GM21390 (cell line): ENCODE measurements around the gene CHKA.

ENCODE experiments used
- ATAC-seq: cut with Tn5 transposase; IDR thresholded peaks from one replicate; pipeline ENCODE4 v1.9.1; 2021; ENCODE audit not compliant: unreplicated experiment

CHKA gene

DNA sequence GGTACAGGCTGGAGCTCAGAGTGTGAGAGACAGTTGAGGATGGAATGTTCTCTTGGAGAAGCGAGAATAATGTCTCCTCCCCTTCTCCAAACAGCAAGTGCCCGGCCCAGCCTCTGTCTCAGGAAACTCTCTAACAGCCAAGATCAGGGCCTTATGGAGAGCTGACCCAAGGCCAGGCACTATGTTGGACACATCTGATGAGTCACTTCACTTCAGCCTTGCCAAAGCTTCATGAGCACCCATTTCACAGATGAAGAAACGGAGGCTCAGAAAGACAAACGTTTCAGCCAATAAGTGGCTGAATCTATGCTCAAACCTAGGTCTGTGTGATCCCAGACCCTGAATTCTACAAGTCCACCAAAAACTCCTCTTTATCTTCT is 22.1 kb upstream of the CHKA start:
- ATAC-seq: no peak

DNA sequence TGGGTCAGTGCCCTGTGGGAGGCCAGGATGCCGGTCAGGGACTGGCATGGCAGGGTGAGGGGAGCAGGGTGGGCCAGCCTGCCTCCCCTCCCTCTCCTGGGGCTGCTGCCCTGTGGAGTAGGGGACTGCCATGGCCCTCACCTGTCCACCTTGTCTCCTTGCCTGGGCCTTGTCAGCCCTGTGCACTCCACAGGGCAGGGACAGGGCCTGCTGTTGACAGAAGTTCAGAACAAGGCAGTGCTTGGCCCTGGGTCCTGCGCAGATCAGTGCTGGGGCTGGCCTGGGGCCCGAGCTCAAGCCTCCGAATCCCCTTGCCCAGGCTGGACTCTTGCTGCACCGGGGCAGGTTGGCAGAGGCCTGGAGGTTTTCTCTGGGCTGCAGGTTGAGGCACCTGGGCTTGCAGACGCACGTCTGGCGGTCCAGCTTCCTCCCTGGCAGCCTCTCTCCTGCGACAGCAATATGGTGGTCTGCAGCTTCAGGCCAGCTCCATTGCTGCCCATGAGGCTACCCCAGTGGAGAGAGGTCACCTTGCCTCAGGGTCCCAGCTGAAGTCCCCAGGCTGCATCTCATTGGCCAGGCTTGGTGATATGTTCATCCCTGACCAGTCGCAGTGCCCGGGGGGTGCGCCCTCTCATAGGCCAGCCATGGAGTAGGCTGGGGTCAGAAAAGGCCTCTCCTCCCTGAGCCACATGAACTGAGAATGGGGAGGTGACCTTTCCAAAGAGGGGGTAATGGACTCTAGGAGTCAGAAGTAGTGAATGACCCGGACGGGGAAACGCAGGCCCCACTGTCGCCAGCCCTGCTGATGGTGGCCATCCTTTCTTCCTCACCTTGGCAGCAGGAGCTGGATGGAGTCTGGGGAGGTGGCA is 21.5 kb upstream of the CHKA start:
- ATAC-seq: no peak

DNA sequence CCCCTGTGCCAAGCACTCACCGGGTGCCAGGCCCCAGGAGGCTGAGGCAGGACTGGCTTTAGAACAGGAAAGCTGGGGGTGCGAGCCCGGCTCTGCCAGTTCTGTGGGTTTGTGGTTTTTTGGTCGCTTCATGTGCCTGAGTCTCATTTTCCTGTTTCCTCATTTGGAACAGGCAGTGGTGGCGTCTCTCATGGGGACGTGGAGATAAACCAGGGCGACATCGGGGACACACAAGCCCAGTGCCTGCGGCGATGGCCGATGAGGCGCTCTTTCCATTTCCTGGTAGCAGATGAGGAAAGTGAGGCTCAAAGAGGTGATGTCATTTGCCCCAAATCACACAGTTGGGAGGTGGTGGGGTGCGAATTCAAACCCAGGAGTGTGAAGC is 20.8 kb upstream of the CHKA start:
- ATAC-seq: no peak

DNA sequence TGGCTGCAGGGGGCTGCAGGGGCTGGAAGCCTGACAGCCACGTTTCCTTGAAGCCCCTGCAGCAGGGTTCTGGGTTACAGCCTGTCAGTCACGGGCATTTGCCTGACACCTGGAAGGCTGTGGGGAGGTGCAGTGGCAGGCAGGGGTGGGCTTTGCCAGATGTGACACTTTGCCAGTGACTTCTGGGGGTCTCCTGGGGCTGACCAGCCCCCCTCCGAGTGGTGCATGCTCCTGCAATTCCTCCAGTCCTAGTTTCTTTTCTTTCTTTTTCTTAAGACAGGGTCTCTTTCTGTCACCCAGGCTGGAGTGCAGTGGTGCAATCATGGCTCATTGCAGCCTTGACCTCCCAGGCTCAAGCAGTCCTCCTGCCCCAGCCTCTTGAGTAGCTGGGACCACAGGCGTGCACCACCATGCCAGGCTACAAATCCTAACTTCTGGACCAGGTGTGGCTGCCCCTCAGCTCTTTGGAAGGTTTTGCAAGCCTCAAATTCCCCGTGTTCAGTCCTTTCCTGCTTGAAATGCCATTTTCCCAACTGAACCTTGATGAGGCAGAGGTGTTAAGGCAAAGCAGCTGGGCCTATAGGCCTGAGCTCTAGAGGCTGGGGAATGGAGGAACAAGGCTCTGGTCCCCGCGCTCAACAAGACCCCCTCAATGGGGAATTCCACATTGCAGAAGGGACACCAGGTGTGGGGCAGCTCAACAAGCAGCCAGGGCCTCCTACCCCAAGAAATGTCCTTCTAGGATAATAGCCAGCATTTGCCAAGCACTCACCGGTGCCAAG is 20.2 kb upstream of the CHKA start:
- no peak for ATAC-seq

DNA sequence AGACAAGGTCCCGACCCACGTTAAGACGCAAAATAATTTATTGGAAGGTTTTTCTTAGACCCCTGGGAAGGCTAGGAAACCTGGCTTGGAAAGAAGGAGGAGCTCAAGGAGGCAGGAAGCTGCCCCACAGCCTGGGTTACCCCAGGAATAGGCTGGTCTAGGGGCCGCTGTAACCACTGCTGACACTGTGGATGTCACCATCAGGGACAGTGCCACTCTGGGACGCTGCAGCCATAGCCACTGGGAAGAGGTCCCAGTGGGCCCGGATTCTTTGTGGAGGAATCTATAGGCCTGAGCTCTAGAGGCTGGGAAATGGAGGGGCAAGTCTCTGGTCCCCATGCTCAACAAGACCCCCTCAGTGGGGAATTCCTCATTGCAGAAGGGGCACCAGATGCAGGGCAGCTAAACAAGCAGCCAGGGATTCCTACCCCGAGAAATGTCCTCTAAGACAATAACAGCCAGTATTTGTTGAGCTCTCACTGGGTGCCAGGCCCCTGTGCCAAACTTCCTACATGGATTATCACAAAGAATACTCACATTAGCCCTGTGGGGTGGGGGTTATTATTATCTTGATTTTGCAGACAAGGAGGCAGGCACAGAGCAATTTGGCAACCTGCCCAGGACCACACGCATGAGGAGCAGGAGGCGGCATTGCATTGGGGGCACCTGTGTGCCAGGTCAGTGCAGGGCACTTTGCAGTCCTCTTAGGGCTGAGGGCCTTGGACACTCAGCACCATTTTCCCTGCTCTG is 19.5 kb upstream of the CHKA start:
- no peak for ATAC-seq

DNA sequence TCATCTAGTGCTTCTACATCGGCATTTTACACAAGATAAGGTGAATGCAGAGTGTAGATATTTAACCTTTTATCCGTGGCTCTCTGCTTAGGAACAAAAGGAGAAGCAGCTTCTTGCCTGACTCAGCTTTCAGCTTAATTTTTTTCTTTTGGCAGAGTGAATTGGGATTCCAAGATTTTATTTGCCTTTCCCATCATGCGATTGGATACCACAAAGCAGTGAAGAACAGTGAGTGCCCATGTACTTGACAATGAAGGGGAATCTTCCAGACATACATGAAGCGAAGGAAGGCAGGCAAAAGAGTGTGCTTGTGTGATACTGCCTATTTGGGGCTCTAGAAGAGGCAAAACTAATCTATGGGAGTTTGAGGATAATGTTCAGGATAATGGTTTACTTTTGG is 17.0 kb upstream of the CHKA start:
- no peak for ATAC-seq

DNA sequence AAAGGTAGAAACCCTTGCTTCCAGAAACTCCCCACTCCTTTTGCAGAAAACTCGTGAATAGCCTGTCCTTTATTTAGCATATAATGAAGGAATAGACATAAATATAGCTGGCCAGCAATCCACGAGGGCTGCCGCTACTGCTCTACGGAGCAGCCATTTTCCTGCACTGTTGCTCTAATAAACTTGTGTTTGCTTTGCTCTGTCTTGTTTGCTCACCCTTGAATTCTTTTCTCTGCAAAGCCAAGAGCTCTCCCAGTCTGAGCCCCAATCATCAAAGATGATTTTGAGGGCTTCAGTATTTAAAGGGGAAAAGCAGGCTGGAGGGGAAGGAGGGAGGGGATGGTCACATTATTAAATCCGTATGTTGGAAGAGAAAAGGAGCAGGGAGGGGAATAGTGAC is 16.6 kb upstream of the CHKA start:
- no peak for ATAC-seq

DNA sequence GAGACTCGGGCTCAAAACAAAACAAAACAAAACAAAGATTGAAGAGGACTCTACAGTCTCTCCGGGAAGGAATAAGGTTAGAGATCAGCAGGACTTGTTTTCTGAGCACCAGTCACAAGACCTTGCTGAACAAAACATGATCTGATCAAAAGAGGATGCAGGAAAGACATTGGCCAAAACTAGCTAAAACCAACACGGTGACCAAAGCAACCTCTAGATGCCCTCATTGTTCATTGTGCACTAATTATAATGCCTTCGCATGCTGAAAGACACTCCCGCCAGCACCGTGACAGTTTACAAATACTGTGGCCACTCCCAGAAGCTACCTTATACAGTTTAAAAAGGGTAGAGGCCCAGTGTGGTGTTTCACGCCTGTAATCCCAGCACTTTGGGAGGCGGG is 15.7 kb upstream of the CHKA start:
- ATAC-seq: no peak

DNA sequence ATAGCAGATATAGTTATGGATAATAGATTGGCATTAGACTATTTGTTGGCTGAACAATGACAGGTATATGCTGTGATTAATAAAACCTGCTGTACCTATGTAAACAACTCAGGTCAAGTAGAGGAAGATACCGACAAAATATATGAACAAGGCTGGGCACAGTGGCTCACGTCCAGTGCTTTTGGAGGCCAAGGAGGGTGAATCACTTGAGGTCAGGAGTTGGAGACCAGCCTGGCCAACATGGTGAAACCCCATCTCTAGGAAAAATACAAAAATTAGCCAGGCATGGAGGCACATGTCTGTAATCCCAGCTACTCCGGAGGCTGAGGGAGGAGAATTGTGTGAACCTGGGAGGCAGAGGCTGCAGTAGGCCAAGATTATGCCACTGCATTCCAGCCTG is 14.0 kb upstream of the CHKA start:
- ATAC-seq: no peak

DNA sequence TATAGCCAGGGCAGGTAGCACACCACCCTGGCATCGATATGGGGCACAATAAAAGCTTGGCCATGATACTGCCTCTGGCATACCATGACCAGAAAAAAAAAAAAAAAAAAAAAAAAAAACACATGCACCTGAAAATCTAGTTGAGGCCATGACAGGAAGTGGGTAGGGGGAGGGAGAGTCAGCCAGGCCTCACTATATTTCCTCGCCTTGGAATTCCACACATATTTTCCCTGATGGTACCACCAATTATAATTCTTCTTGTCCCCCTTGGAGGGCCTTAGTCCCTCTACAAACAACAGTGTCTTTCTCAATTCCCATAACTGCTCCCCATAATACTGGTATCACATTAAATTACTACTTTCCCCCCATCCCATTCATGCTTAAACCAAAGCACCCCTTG is 12.6 kb upstream of the CHKA start:
- no peak for ATAC-seq

DNA sequence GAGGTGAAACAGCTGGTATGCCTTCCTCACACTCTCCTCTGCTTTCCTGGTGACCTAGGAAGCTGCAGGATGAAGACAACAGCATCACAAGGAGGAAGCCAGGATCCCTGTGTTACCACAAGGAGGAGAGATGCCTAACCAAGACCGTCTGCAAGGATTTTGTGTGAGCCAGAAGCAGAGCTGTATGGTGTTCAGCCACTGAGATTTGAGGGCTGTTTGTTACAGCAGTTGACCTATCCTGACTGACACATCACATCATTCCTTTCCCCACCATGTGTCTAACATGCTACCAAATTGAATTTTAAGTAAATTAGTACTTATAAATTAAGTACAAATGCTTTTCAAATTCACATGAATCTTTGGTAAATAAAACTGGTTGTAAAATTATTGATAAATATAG is 8.9 kb upstream of the CHKA start:
- no peak for ATAC-seq

DNA sequence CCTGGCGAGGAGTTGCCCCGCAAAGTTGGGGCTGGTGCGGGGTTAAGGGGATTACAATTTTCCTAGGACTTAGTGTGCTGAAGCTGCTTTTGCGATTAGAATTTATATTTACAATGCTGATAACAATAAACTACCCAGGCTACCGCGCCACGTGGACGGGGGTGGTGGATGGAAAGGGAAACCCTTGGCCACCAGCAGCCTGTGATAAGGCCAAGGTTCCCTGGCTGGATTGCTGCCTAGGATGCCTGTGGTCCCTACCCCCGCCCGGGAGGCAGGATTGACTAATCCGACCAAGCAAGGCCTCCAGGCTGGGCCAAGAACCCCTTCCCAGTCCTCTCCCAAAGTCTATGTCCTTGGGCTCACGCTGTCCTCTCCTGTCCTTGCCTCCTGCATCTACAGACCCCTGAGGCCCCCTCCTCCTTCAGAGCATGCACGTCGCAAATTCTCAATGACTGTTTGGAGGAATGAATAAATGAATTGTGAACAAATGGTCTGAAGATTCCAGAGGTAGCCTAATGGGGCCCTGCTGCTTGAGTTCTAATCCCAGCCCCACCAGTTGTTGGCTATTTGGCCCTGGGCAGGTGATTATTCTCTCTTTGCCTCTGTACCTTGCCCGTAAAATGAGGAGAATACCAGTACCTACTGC is 7.6 kb upstream of the CHKA start:
- no peak for ATAC-seq

DNA sequence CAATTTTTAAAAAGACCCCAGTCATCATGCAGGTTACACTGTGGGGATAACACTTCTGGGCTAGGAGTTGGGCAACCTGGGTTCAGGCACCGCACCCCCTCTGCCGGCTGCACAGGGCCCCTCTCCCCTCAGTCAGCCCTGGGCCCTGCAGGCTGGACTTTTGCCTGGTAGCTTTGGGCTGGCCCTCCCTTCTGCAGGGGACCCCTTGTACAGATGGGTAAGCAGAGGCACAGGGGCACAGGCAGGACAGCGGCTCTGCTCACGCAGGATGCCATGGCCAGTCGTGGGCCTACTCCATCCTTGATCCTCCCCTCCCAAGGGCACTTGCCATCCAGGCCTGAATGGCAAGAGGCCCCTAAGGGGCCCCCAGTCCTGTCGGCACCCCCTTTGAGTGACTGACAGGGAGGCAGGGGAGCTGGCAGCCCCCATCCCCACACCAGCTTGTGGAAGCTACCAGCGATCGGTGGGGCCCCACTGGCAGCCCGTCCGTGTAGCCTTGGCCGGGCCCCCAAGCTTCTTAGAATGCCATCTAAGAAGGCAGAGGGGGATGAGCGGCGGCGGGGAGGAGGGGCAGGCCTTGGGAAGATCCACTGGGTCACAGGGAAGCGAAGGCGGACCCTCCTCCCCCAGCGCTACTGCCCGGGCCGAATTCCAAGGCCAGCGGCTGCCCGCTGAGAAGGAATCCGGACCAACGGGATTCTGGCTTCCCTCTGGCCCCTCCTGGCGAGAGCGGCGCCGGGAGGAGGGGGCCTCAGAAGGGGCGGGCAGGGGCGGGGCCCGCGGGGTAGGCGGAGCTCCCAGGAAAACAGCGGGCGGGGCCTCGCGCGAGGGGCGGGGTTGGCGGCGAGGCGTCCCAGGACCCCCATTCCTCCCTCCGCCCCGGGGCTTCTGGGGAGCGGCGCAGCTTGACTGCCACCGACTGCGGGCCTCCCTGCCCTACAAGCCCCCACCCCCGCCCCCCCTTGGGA is 6.8 kb upstream of the CHKA start:
- no peak for ATAC-seq

DNA sequence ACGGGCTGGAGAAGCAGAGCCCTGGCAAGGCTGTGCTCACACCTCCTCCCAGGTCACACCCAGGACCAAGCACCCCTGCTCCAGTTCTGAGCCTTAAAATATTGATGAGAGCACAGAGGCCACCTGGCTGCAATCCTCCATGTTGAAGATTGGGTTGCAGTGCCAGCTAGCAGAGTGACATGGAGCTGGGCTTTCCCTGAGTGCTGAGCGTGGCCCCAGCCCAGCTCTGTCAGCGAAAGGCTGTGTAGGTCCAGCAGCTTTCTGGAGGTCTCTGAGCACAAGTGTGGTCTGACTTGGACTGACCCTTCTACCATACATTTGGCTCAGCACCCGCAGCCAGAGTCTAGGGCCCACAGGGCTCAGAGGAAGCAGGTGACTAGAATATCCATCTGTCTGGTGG is 4.0 kb upstream of the CHKA start:
- no peak for ATAC-seq

DNA sequence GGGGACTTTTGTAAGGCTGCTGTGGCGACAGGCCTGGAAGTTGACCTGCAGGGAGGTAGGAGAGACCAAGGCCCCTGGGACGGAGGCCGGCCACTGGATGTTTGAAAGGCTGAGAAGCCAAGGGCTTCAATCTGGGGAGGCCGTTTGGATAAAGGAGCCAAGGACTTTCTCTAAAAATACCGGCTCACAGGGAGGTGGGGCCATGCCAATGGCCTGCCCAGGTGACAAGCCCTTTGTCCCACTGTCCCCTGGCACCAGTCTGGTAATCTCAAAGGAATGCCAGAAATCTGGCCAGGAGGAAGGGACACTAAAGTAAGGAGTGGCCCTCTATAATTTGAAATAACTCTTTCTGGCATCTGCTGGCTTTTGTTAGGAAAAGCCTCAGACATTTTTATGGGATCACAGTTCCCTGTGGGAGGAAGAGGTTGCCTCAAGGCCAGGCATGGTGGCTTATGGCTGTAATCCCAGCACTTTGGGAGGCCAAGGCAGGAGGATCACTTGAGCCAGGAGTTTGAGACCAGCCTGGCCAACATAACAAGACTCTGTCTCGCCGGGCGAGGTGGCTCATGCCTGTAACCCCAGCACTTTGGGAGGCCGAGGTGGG is 1.9 kb upstream of the CHKA start:
- ATAC-seq: no peak

DNA sequence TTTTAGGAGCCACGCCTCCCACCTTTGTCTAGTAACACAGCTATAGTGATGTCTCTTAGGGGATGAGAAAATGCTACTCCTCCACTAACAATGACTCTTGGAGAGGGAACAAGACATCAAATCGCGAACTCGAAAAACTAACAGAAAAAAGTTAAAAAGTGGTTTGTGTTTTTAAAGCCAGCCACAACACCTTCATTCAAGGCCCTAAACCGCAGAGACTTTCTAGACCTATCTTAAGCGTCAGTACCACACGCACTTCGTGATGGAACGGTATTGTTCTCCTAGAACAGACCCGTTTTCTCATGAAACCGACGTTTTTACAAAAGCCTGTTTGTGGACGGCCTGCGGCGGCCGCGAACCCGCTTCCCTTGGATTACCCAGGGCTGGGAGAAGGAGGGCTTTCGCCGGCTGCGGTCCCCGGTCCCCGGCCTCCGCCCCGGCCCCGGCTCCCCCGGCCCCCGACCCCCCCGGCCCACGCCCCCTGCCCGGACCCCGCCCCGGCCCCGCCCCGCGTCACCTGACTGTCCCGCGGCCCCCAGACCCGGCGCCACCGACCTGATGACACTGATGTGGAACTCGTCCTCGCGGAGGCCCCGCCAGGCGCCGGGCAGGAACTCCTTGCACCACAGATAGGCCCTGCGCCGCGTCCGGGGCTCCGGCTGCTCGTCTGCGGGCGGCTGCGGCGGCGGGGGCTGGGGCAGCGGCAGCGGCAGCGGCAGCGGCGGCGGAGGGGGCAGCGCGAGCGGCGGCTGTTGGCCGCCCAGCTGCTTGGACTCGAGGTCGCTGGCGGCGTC is 718 bp downstream of the CHKA start:
- ATAC-seq: peak; percentile 20

DNA sequence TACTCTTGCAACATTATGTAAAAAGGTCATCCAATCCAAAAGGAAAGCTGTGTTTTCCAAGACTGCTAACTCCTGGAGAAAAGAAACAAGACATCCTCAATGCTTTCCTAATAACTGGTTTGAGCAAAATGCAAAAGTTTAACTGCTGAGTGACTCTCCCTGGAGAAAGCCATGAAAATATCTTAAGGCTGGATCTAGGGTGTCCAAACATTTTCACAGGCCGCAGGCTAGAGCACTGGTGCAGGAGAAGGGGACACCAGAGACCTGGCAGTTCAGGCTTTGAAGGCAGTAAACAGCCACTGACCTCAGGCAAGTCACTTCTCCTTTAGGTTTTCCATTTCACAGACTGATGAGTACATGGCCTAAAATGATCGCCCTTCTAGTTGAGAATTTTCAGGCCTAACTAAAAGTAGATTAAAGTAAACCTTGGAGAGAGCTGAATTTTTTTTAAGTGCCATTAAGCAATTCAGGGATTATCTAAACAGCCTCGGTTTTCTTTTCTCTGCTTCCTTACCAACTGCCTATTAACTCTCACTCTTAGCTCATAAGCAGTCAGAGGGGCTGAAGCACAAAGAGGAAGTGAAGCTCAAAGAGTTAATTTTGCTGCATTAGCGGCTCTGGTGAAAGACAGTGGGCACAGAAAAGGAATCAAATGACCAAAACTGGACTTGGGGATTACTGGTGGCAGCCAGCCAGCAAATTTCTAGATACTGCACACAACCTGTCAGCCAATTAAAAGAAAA is 2.3 kb downstream of the CHKA start:
- ATAC-seq: no peak

DNA sequence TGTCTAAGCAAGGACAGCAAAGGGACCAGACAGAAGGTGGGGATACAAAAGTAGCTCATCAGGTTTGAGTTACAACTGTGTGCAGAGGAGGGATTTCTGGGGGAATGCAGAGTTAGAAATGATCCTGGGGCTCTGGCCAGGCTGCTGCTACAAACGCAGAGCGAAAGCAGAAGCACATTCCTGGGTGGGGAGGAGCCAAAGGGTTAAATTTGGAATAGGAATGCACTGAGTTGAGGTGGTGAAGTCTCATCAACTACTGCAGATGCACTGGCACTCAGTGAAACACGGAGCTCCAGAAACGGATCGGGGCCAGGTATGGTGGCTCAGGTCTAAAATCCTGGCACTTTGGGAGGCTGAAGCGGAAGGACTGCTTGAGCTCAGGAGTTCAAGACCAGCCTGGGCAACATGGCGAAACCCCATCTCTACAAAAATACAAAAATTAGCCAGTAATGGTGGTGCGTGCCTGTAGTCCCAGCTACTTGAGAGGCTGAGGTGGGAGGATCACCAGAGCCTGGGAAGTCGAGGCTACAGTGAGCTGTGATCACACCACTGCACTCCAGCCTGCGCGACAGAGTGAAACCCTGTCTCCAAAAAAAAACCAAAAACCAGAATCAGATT is 3.2 kb downstream of the CHKA start:
- no peak for ATAC-seq
